Measurements from ENCODE around the gene THRA. TPM values are rescaled to one million over a fixed set of nuclear protein-coding genes. Genes with fewer than 3 reads are reported as not detected.

THRA gene
- total RNA-seq, 1 donor from 2014 or later: 78.3 TPM

- TF ChIP-seq, protein P1, sequence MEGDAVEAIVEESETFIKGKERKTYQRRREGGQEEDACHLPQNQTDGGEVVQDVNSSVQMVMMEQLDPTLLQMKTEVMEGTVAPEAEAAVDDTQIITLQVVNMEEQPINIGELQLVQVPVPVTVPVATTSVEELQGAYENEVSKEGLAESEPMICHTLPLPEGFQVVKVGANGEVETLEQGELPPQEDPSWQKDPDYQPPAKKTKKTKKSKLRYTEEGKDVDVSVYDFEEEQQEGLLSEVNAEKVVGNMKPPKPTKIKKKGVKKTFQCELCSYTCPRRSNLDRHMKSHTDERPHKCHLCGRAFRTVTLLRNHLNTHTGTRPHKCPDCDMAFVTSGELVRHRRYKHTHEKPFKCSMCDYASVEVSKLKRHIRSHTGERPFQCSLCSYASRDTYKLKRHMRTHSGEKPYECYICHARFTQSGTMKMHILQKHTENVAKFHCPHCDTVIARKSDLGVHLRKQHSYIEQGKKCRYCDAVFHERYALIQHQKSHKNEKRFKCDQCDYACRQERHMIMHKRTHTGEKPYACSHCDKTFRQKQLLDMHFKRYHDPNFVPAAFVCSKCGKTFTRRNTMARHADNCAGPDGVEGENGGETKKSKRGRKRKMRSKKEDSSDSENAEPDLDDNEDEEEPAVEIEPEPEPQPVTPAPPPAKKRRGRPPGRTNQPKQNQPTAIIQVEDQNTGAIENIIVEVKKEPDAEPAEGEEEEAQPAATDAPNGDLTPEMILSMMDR (IDR thresholded peaks at IDR 0.05; ENCODE audit: borderline replicate concordance): no peak
- H3K27me3 ChIP-seq (ENCODE audit: low read depth): no peaks in the 10 kb centered on the region
- peaks cover 94% of the 10 kb centered on the region for H3K4me1 ChIP-seq
- H3K27ac ChIP-seq (replicated peaks): peak overlapping the region; percentile 100
- peaks cover 56% of the 10 kb centered on the region for H3K36me3 ChIP-seq
- peak overlapping the region; percentile 98 for H3K4me3 ChIP-seq
- no peak for DNase-seq
- no peaks in the 10 kb centered on the region for H3K9me3 ChIP-seq (replicated peaks)
- intact Hi-C loops (cut with micrococcal nuclease): no loop called here
These were observed 32.7 kb downstream of the THRA start for GRCh38 chr17:40095351-40095943.

GRCh38 chr17:40095944-40096791, 33.4 kb downstream of the THRA start:
- Histone ChIP-seq H3K9me3 (replicated peaks) (no peaks in the 10 kb centered on the region), H3K4me1 (peaks cover 90% of the 10 kb centered on the region), H3K27me3 (ENCODE audit: low read depth) (no peaks in the 10 kb centered on the region), H3K36me3 (peaks cover 56% of the 10 kb centered on the region), H3K4me3 (peak overlapping the region; percentile 98), H3K27ac (replicated peaks) (peak overlapping the region; percentile 100)
- no peak for DNase-seq
- TF ChIP-seq, protein P1 (IDR thresholded peaks at IDR 0.05; ENCODE audit: borderline replicate concordance): no peak
- intact Hi-C loops (cut with micrococcal nuclease): no loop called here

GRCh38 chr17:40097087-40097486, 34.3 kb downstream of the THRA start:
- Histone ChIP-seq H3K4me3 (peak overlapping the region; percentile 98), H3K27me3 (ENCODE audit: low read depth) (no peaks in the 10 kb centered on the region), H3K9me3 (replicated peaks) (no peaks in the 10 kb centered on the region), H3K4me1 (peaks cover 90% of the 10 kb centered on the region), H3K36me3 (peaks cover 56% of the 10 kb centered on the region), H3K27ac (replicated peaks) (peak overlapping the region; percentile 100)
- intact Hi-C loops (cut with micrococcal nuclease): no loop called here
- no peak for DNase-seq
- TF ChIP-seq, protein P1 (IDR thresholded peaks at IDR 0.05; ENCODE audit: borderline replicate concordance): no peak

DNA sequence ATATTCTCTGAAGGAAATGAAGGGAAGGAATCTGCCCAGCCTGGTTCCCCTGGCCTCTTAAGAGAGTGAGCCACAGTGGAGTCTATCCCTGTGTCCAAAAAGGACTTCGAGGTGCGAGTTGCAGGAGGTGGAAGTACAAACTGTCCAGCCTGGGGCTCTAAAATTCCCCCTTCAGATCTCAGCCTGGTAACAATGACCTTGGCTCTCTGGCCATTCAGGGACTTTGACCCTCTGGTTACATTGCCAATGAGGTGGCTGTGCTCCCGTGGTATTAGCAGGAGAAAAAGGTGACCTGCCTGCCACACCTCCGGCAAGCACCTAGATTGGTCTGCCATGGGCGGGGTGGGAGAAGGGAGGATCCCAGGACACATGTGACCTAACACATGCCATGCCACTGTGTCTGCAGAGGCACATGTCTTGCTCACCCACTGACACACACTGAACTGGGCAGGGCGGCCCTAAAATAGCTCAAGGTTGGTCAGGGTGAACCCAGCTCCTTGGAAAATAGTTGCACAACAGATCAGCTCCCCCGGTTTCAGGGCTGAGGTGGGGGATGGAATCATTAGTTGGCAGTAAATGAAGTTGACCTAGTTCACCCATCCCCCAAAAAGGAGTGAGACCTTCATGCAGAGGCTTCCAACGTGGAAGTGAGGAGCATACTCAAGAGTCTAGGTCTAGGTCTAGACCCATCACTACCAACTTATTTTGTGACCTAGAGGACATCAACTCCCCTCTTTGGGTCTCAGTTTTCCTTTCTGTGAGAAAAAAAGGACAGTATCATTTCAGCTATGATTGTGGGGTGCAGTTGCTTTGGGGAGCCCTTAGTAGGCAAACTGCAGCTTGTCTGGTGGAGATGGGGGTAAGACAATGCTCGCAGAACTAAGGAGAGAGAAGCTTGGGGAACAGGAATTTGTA, 35.4 kb downstream of the THRA start:
- intact Hi-C loops (cut with micrococcal nuclease): no loop called here
- no peaks in the 10 kb centered on the region for H3K9me3 ChIP-seq (replicated peaks)
- peak overlapping the region; percentile 98 for H3K4me3 ChIP-seq
- peaks cover 46% of the 10 kb centered on the region for H3K36me3 ChIP-seq
- peak; percentile 72 for DNase-seq
- H3K4me1 ChIP-seq: peaks cover 90% of the 10 kb centered on the region
- H3K27me3 ChIP-seq (ENCODE audit: low read depth): no peaks in the 10 kb centered on the region
- H3K27ac ChIP-seq (replicated peaks): peak overlapping the region; percentile 100
- TF ChIP-seq, protein P1 (IDR thresholded peaks at IDR 0.05; ENCODE audit: borderline replicate concordance): no peak

Data from left ventricle myocardium inferior (tissue), 1 donor.